Liver (tissue), 9 donors: ENCODE results near the gene CBFA2T2. TPM values are rescaled to one million over a fixed set of nuclear protein-coding genes. Genes with fewer than 3 reads are reported as not detected.
"Not testable (repeated sequence)": the region's sequence is repeated elsewhere in the genome, so short reads cannot be mapped to it uniquely, and the experiment has no call there.

Source experiments
- DNase-seq: peaks from one replicate; pipeline ENCODE4 v3.0.0-alpha.2; 2017; ENCODE audit warnings: low spot score
- H3K27ac ChIP-seq, 2 donors: one replicate each; pipeline ENCODE4 v1.7.0; 2013; ENCODE audit warnings: inconsistent platforms in 2 of 2, low read length in 2 of 2, control low read depth in 1 of 2, low read depth in 1 of 2, mild to moderate bottlenecking in 1 of 2
- H3K27me3 ChIP-seq, 4 donors: one replicate each; pipeline versions ENCODE4 v1.6.1 to v1.7.0; 2013; ENCODE audit warnings: low read length in 3 of 4, inconsistent platforms in 1 of 4, mild to moderate bottlenecking in 1 of 4, moderate library complexity in 1 of 4; ENCODE audit not compliant: control insufficient read depth in 4 of 4, insufficient read depth in 4 of 4
- H3K36me3 ChIP-seq, 4 donors: one replicate each; pipeline versions ENCODE4 v1.6.1 to v1.7.0; 2013; ENCODE audit warnings: low read length in 3 of 4, mild to moderate bottlenecking in 3 of 4, low read depth in 1 of 4, moderate library complexity in 1 of 4; ENCODE audit not compliant: control insufficient read depth in 4 of 4, insufficient read depth in 3 of 4
- H3K4me1 ChIP-seq, 4 donors: one replicate each; pipeline versions ENCODE4 v1.6.1 to v1.7.0; 2013; ENCODE audit warnings: low read length in 3 of 4, mild to moderate bottlenecking in 3 of 4, moderate library complexity in 1 of 4; ENCODE audit not compliant: control insufficient read depth in 4 of 4, insufficient read depth in 4 of 4
- H3K4me3 ChIP-seq, 3 donors: one replicate each; pipeline versions ENCODE4 v1.6.1 to v1.7.0; 2013; ENCODE audit warnings: low read length in 3 of 3, control low read depth in 1 of 3, low read depth in 1 of 3, mild to moderate bottlenecking in 1 of 3
- H3K9ac ChIP-seq, 2 donors: one replicate each; pipeline ENCODE4 v1.7.0; 2013; ENCODE audit warnings: low read length in 2 of 2, mild to moderate bottlenecking in 2 of 2, moderate library complexity in 2 of 2, control low read depth in 1 of 2, low read depth in 1 of 2
- H3K9me3 ChIP-seq, 4 donors: one replicate each; pipeline versions ENCODE4 v1.6.1 to v1.7.0; 2013; ENCODE audit warnings: low read length in 3 of 4; ENCODE audit not compliant: control insufficient read depth in 4 of 4
- ATF3 ChIP-seq: IDR thresholded peaks from 2 replicates; pipeline ENCODE4 v1.6.1; 2016; ENCODE audit warnings: antibody characterized with exemption
- EGR1 ChIP-seq, 2 donors: IDR thresholded peaks; 2 replicates each; pipeline ENCODE4 v1.6.1; 2016 to 2018; ENCODE audit warnings: antibody characterized with exemption in 2 of 2, low read depth in 2 of 2
- FOXA1 ChIP-seq: IDR thresholded peaks from 2 replicates; pipeline ENCODE4 v1.6.1; 2016; ENCODE audit warnings: antibody characterized with exemption
- FOXA2 ChIP-seq: IDR thresholded peaks from 2 replicates; pipeline ENCODE4 v1.6.1; 2016; ENCODE audit warnings: antibody characterized with exemption
- HNF4A ChIP-seq, 2 donors: conservative IDR thresholded peaks; 2 replicates each; pipeline ENCODE4 v1.6.1; 2016; ENCODE audit warnings: antibody characterized with exemption in 2 of 2, mild to moderate bottlenecking in 2 of 2
- MAX ChIP-seq: IDR thresholded peaks from 2 replicates; pipeline ENCODE4 v1.6.1; 2016; ENCODE audit warnings: antibody characterized with exemption
- RAD21 ChIP-seq, 2 donors: IDR thresholded peaks; 2 replicates each; pipeline ENCODE4 v1.6.1; 2016; ENCODE audit warnings: antibody characterized with exemption in 2 of 2, mild to moderate bottlenecking in 2 of 2
- REST ChIP-seq: IDR thresholded peaks from 2 replicates; pipeline ENCODE4 v1.6.1; 2016; ENCODE audit warnings: antibody characterized with exemption, mild to moderate bottlenecking
- SP1 ChIP-seq: IDR thresholded peaks from 2 replicates; pipeline ENCODE4 v1.6.1; 2018; ENCODE audit warnings: antibody characterized with exemption, mild to moderate bottlenecking
- YY1 ChIP-seq: IDR thresholded peaks from 2 replicates; pipeline ENCODE4 v1.6.1; 2016; ENCODE audit warnings: antibody characterized with exemption, mild to moderate bottlenecking
- WGBS: extraction: QIAGEN DNeasy Blood & Tissue Kit; methylation state at CpG from one replicate; pipeline ENCODE4 v1.1.7; 2013; 5-methylcytosine and 5-hydroxymethylcytosine counted together
- polyA plus RNA-seq, 2 donors: library from polyadenylated mRNA; stranded (reverse) in 1 of 2; unstranded in 1 of 2; fragments of 200-250 nt in 1 of 2; fragments of >200 nt in 1 of 2; fragmentation: Nextera tagmentation in 1 of 2; extraction: Ambion mirVana in 1 of 2; gene quantifications; one replicate each; pipeline versions ENCODE4 v1.2.1 to v1.2.3, GENCODE V29; 2013 to 2015
- total RNA-seq, 2 donors: library from RNA; depleted of rRNA; stranded (reverse); fragments of >200 nt; gene quantifications; one replicate each; pipeline ENCODE4 v1.2.3, GENCODE V29; 2014
- donor health status: healthy.
- donor health status: healthy.
- donor health status: healthy.
- donor health status: healthy.
- donor health status: healthy.

CBFA2T2 gene
- total and polyA plus RNA-seq, 4 donors: 2.0 to 5.5 (median 5.3) TPM

- Histone ChIP-seq H3K27me3 (no peaks in the 10 kb centered on the region), H3K27ac (no peak overlapping the region), H3K4me1 (peaks cover 0 to 28% (median 21%) of the 10 kb centered on the region in 4 donors), H3K36me3 (peaks cover 6 to 22% (median 18%) of the 10 kb centered on the region in 4 donors), H3K4me3 (no peak overlapping the region), H3K9ac (no peak overlapping the region), H3K9me3 (no peaks in the 10 kb centered on the region)
- TF ChIP-seq YY1: no peak
- no peak for TF ChIP-seq REST
- TF ChIP-seq SP1: no peak
- no peak for TF ChIP-seq RAD21 (IDR thresholded peaks at IDR 0.05)
- TF ChIP-seq FOXA2: no peak
- no peak for TF ChIP-seq ATF3
- TF ChIP-seq HNF4A (conservative IDR thresholded peaks at IDR 0.05): no peak
- no peak for TF ChIP-seq MAX
- no peak for TF ChIP-seq EGR1 (IDR thresholded peaks at IDR 0.05; ENCODE audit: low read depth in 2 of 2)
- TF ChIP-seq FOXA1: no peak
- WGBS: 92% methylated on average over 5 of the region's 5 CpGs
- DNase-seq: no peak
Measured at GRCh38 chr20:33646191-33646590, 156.3 kb downstream of the CBFA2T2 start.

GRCh38 chr20:33646959-33647602 lies 157.2 kb downstream of the CBFA2T2 start:
- not testable (repeated sequence) for DNase-seq, H3K9ac ChIP-seq, H3K27me3 ChIP-seq, H3K9me3 ChIP-seq
- peak overlapping the region; percentile 61 to 67 for H3K27ac ChIP-seq
- H3K4me3 ChIP-seq: peak overlapping the region in 1 of 3 donors; percentile 44
- peaks cover 4 to 19% (median 13%) of the 10 kb centered on the region in 4 donors for H3K36me3 ChIP-seq
- H3K4me1 ChIP-seq: peaks cover 0 to 28% (median 21%) of the 10 kb centered on the region in 4 donors
- peak; percentile 24 for TF ChIP-seq REST
- 46% methylated on average over 14 of the region's 14 CpGs for WGBS
